Measurements from ENCODE around the gene LEF1.

GRCh38 chr4:108215055-108215454, 46.3 kb upstream of the LEF1 start:
- TF ChIP-seq GATA2 (IDR thresholded peaks at IDR 0.05; ENCODE audit: insufficient read depth, insufficient read length, low read depth, low read length) (no peak), POLR2A (IDR thresholded peaks at IDR 0.05; ENCODE audit: low read depth, low read length) (no peak), POLR2AphosphoS5 (IDR thresholded peaks at IDR 0.05; ENCODE audit: insufficient read depth, low read depth, low read length) (no peak), MYC (IDR thresholded peaks at IDR 0.05; ENCODE audit: low read depth, low read length) (no peak), FOS (IDR thresholded peaks at IDR 0.05; ENCODE audit: borderline replicate concordance, insufficient read depth, low read length) (no peak), EZH2 (IDR thresholded peaks at IDR 0.05; ENCODE audit: borderline replicate concordance, low read depth, low read length, severe bottlenecking) (no peak)
- TF ChIP-seq, protein P1, sequence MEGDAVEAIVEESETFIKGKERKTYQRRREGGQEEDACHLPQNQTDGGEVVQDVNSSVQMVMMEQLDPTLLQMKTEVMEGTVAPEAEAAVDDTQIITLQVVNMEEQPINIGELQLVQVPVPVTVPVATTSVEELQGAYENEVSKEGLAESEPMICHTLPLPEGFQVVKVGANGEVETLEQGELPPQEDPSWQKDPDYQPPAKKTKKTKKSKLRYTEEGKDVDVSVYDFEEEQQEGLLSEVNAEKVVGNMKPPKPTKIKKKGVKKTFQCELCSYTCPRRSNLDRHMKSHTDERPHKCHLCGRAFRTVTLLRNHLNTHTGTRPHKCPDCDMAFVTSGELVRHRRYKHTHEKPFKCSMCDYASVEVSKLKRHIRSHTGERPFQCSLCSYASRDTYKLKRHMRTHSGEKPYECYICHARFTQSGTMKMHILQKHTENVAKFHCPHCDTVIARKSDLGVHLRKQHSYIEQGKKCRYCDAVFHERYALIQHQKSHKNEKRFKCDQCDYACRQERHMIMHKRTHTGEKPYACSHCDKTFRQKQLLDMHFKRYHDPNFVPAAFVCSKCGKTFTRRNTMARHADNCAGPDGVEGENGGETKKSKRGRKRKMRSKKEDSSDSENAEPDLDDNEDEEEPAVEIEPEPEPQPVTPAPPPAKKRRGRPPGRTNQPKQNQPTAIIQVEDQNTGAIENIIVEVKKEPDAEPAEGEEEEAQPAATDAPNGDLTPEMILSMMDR (IDR thresholded peaks at IDR 0.05; ENCODE audit: extremely low read depth in 1 of 2, insufficient read depth in 1 of 2, low read depth in 1 of 2, low read length in 2 of 2) = no peak
- TF ChIP-seq, protein P2, sequence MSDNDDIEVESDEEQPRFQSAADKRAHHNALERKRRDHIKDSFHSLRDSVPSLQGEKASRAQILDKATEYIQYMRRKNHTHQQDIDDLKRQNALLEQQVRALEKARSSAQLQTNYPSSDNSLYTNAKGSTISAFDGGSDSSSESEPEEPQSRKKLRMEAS (IDR thresholded peaks at IDR 0.05; ENCODE audit: insufficient read depth, insufficient read length) = no peak

Measured in endothelial cell of umbilical vein (primary cell).